H9 (cell line): ENCODE results near the gene PTOV1. TPM values are rescaled to one million over a fixed set of nuclear protein-coding genes. Genes with fewer than 3 reads are reported as not detected.

Experiments used
- DNase-seq: peaks from one replicate; pipeline ENCODE4 v3.0.0-alpha.2; 2017
- H2AFZ ChIP-seq: one replicate; pipeline ENCODE4 v1.6.1; 2013; ENCODE audit warnings: mild to moderate bottlenecking, low read length, control low read depth, moderate library complexity
- H2AK5ac ChIP-seq: 2 replicates; pipeline ENCODE4 v1.6.1; 2013; ENCODE audit warnings: low read length, control low read depth, mixed read lengths; ENCODE audit not compliant: insufficient read length
- H2BK120ac ChIP-seq: one replicate; pipeline ENCODE4 v1.6.1; 2013; ENCODE audit warnings: low read depth, mild to moderate bottlenecking, low read length, control low read depth, inconsistent platforms; ENCODE audit not compliant: poor library complexity, severe bottlenecking
- H2BK12ac ChIP-seq: 2 replicates; pipeline ENCODE4 v1.6.1; 2013; ENCODE audit warnings: low read length, control low read depth, mixed read lengths, low read depth; ENCODE audit not compliant: insufficient read length
- H2BK15ac ChIP-seq: 2 replicates; pipeline ENCODE4 v1.6.1; 2013; ENCODE audit warnings: low read depth, low read length, control low read depth
- H2BK20ac ChIP-seq: one replicate; pipeline ENCODE4 v1.6.1; 2013; ENCODE audit warnings: low read depth, mild to moderate bottlenecking, low read length, control low read depth, inconsistent platforms; ENCODE audit not compliant: poor library complexity, severe bottlenecking
- H2BK5ac ChIP-seq: 2 replicates; pipeline ENCODE4 v1.6.1; 2013; ENCODE audit warnings: low read length, control low read depth, mixed read lengths; ENCODE audit not compliant: insufficient read length
- H3K14ac ChIP-seq: 2 replicates; pipeline ENCODE4 v1.6.1; 2013; ENCODE audit warnings: low read length, control low read depth; ENCODE audit not compliant: insufficient read depth
- H3K18ac ChIP-seq: 2 replicates; pipeline ENCODE4 v1.6.1; 2013; ENCODE audit warnings: low read depth, mild to moderate bottlenecking, mixed read lengths, low read length, control low read depth; ENCODE audit not compliant: insufficient read length
- H3K23ac ChIP-seq: 2 replicates; pipeline ENCODE4 v1.6.1; 2013; ENCODE audit warnings: low read length, control low read depth, mixed read lengths, low read depth; ENCODE audit not compliant: insufficient read length
- H3K23me2 ChIP-seq: 2 replicates; pipeline ENCODE4 v1.6.1; 2013; ENCODE audit warnings: low read depth, mild to moderate bottlenecking, mixed read lengths, low read length, control low read depth; ENCODE audit not compliant: insufficient read length, poor library complexity, severe bottlenecking
- H3K27ac ChIP-seq: 2 replicates; pipeline ENCODE4 v1.5.1; 2013; ENCODE audit warnings: low read length, control low read depth, mixed read lengths, low read depth; ENCODE audit not compliant: insufficient read length
- H3K27me3 ChIP-seq: 2 replicates; pipeline ENCODE4 v1.6.1; 2013; ENCODE audit warnings: low read length, control low read depth, inconsistent platforms; ENCODE audit not compliant: insufficient read depth
- H3K4ac ChIP-seq: 2 replicates; pipeline ENCODE4 v1.6.1; 2013; ENCODE audit warnings: low read depth, mild to moderate bottlenecking, control low read depth, inconsistent platforms, low read length, moderate library complexity
- H3K4me1 ChIP-seq: 2 replicates; pipeline ENCODE4 v1.6.1; 2013; ENCODE audit warnings: low read length, control low read depth, inconsistent platforms; ENCODE audit not compliant: insufficient read depth
- H3K4me2 ChIP-seq: 2 replicates; pipeline ENCODE4 v1.6.1; 2013; ENCODE audit warnings: low read length, control low read depth, mixed read lengths; ENCODE audit not compliant: insufficient read length, insufficient read depth
- H3K56ac ChIP-seq: 2 replicates; pipeline ENCODE4 v1.6.1; 2013; ENCODE audit warnings: low read depth, mild to moderate bottlenecking, mixed read lengths, low read length, control low read depth; ENCODE audit not compliant: insufficient read length
- H3K79me1 ChIP-seq: 2 replicates; pipeline ENCODE4 v1.6.1; 2013; ENCODE audit warnings: low read depth, mild to moderate bottlenecking, moderate library complexity, low read length, control low read depth, inconsistent platforms; ENCODE audit not compliant: insufficient read depth, poor library complexity, severe bottlenecking
- H3K79me2 ChIP-seq: 2 replicates; pipeline ENCODE4 v1.6.1; 2013; ENCODE audit warnings: low read length, control low read depth, inconsistent platforms; ENCODE audit not compliant: insufficient read depth
- H3K9ac ChIP-seq: 2 replicates; pipeline ENCODE4 v1.6.1; 2013; ENCODE audit warnings: low read length, control low read depth, mixed read lengths; ENCODE audit not compliant: insufficient read length; ENCODE audit errors: extremely low read depth
- H3K9me3 ChIP-seq: one replicate; pipeline ENCODE4 v1.6.1; 2013; ENCODE audit warnings: low read depth, low read length, inconsistent platforms; ENCODE audit not compliant: control insufficient read depth
- H3T11ph ChIP-seq: one replicate; pipeline ENCODE4 v1.6.1; 2013; ENCODE audit warnings: mild to moderate bottlenecking, low read length, control low read depth, inconsistent platforms
- H4K20me1 ChIP-seq: one replicate; pipeline ENCODE4 v1.6.1; 2013; ENCODE audit not compliant: control insufficient read depth, insufficient read length, insufficient read depth
- H4K5ac ChIP-seq: 2 replicates; pipeline ENCODE4 v1.6.1; 2013; ENCODE audit warnings: low read depth, mild to moderate bottlenecking, mixed read lengths, low read length, control low read depth; ENCODE audit not compliant: insufficient read length
- H4K8ac ChIP-seq: replicated peaks from 2 replicates; pipeline ENCODE4 v1.6.1; 2013; ENCODE audit warnings: low read length, control low read depth, mixed read lengths, low read depth; ENCODE audit not compliant: insufficient read length
- H4K91ac ChIP-seq: 2 replicates; pipeline ENCODE4 v1.6.1; 2013; ENCODE audit warnings: low read depth, mild to moderate bottlenecking, moderate library complexity, mixed read lengths, low read length, control low read depth; ENCODE audit not compliant: insufficient read length
- H3K27ac Mint-ChIP-seq, 3 experiments: 2 replicates in 2 of 3; 3 replicates in 1 of 3; pipeline ENCODE4 v1.8.0; 2020 to 2021; ENCODE audit warnings: mixed read lengths in 3 of 3, mild to moderate bottlenecking in 1 of 3, moderate library complexity in 1 of 3
- H3K27me3 Mint-ChIP-seq: 2 replicates; pipeline ENCODE4 v1.8.0; 2021; ENCODE audit warnings: low read depth, mild to moderate bottlenecking, moderate library complexity, mixed read lengths
- H3K36me3 Mint-ChIP-seq, 3 experiments: 2 replicates in 2 of 3; 3 replicates in 1 of 3; pipeline ENCODE4 v1.8.0; 2020 to 2021; ENCODE audit warnings: low read depth in 3 of 3, mixed read lengths in 3 of 3; ENCODE audit not compliant: insufficient read depth in 1 of 3
- H3K4me1 Mint-ChIP-seq, 2 experiments: 2 replicates each; pipeline ENCODE4 v1.8.0; 2020; ENCODE audit warnings: mixed read lengths in 2 of 2
- H3K4me3 Mint-ChIP-seq, 2 experiments: 2 replicates in 1 of 2; 3 replicates in 1 of 2; pipeline ENCODE4 v1.8.0; 2020 to 2021; ENCODE audit warnings: mild to moderate bottlenecking in 2 of 2, mixed read lengths in 2 of 2, moderate library complexity in 1 of 2
- H3K9me3 Mint-ChIP-seq, 2 experiments: 2 replicates in 1 of 2; 3 replicates in 1 of 2; pipeline ENCODE4 v1.8.0; 2020; ENCODE audit warnings: mild to moderate bottlenecking in 2 of 2, mixed read lengths in 2 of 2, moderate library complexity in 1 of 2
- WGBS: extraction: QIAGEN DNeasy Blood & Tissue Kit; methylation state at CpG from one replicate; pipeline ENCODE4 v1.1.7; 2013; ENCODE audit warnings: missing lambda C conversion rate, low lambda C conversion rate, mixed read lengths; ENCODE audit not compliant: insufficient read length; ENCODE audit errors: extremely low coverage; 5-methylcytosine and 5-hydroxymethylcytosine counted together
- total RNA-seq: library from RNA; stranded (reverse); gene quantifications from 2 replicates; pipeline ENCODE4 v1.2.1, GENCODE V29; 2021
- TF ChIP-seq, protein P1 (sequence below): fragments of 200-600 bp; sonication (generic); conservative IDR thresholded peaks from 3 replicates; pipeline ENCODE4 v1.8.0; 2021; ENCODE audit warnings: antibody characterized with exemption, mild to moderate bottlenecking

PTOV1 gene
- total RNA-seq, 1 experiment from 2014 or later, result 309 TPM

- Histone ChIP-seq H2AK5ac (no peak overlapping the region), H4K20me1 (no peaks in the 10 kb centered on the region), H3K4me2 (peak overlapping the region; percentile 60), H3K27me3 (no peaks in the 10 kb centered on the region), H3K23me2 (peaks cover 15% of the 10 kb centered on the region), H3K79me1 (no peaks in the 10 kb centered on the region), H3K27ac (no peak overlapping the region), H3K9me3 (no peaks in the 10 kb centered on the region), H2BK5ac (no peak overlapping the region), H2AFZ (no peak overlapping the region), H4K5ac (peak overlapping the region; percentile 7), H3T11ph (no peak overlapping the region), H3K56ac (no peak overlapping the region), H3K18ac (peak overlapping the region; percentile 78), H3K9ac (peak overlapping the region; percentile 48), H3K23ac (no peak overlapping the region), H3K79me2 (no peaks in the 10 kb centered on the region; the same call in 1 of the 2 replicates), H4K8ac (no peak overlapping the region), H3K14ac (peak overlapping the region; percentile 80; the same call in 1 of the 2 replicates), H4K91ac (no peak overlapping the region), H2BK12ac (no peak overlapping the region), H2BK15ac (no peak overlapping the region), H3K4ac (no peak overlapping the region), H3K4me1 (peaks cover 2% of the 10 kb centered on the region; the same call in 1 of the 2 replicates), H2BK20ac (no peak overlapping the region), H2BK120ac (no peak overlapping the region)
- Mint-ChIP-seq H3K9me3 (no peaks in the 10 kb centered on the region), H3K36me3 (peaks cover 6 to 19% (median 7%) of the 10 kb centered on the region in 3 experiments; a peak in 6 of 7 replicates), H3K4me3 (no peak overlapping the region), H3K27ac (peak overlapping the region; percentile 94 to 99 (median 97); a peak in 6 of 7 replicates), H3K27me3 (no peaks in the 10 kb centered on the region), H3K4me1 (peaks cover 23 to 28% of the 10 kb centered on the region in 2 experiments)
- no CpG with 5 or more reads among the region's 15 CpGs for WGBS
- DNase-seq, result no peak
- TF ChIP-seq, protein P1, sequence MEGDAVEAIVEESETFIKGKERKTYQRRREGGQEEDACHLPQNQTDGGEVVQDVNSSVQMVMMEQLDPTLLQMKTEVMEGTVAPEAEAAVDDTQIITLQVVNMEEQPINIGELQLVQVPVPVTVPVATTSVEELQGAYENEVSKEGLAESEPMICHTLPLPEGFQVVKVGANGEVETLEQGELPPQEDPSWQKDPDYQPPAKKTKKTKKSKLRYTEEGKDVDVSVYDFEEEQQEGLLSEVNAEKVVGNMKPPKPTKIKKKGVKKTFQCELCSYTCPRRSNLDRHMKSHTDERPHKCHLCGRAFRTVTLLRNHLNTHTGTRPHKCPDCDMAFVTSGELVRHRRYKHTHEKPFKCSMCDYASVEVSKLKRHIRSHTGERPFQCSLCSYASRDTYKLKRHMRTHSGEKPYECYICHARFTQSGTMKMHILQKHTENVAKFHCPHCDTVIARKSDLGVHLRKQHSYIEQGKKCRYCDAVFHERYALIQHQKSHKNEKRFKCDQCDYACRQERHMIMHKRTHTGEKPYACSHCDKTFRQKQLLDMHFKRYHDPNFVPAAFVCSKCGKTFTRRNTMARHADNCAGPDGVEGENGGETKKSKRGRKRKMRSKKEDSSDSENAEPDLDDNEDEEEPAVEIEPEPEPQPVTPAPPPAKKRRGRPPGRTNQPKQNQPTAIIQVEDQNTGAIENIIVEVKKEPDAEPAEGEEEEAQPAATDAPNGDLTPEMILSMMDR, result no peak
Measured at GRCh38 chr19:49870309-49870901, 19.4 kb downstream of the PTOV1 start.
